Vein endothelial cell (primary cell): ENCODE results near the gene IFNA4. TPM values are rescaled to one million over a fixed set of nuclear protein-coding genes. Genes with fewer than 3 reads are reported as not detected.

ENCODE experiments used
- small RNA-seq: library from RNA; depleted of rRNA; stranded (forward); fragments of <200 nt; gene quantifications from one replicate; pipeline ENCODE3, GENCODE V24; 2012
- total RNA-seq: library from RNA; depleted of rRNA; stranded (reverse); fragments of >200 nt; gene quantifications from 2 replicates; pipeline ENCODE4 v1.2.3, GENCODE V29; 2012

Gene IFNA4
- total RNA-seq: not detected in 2 replicates

DNA sequence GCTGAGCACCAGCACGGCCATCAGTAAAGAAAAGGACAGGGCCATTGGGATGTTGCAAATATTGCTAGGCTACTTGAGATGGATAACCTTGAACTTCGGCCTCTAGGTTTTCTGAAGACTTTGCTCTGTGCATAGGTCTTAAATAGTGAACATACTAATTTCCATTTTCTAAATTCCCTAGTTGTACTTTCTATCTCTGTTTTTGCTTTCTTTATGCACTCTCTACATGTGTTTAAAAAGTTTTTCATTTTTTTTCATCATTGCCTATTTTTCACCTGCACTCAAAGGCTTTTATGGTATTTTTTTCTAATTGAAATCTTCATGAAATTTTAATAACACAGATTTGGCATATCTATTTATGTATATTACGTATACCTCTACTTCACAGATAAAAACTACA lies at the start of gene IFNA4:
Gene IFNA4 (minus strand): TSS at position 101 of the 400 bp plus-strand sequence. CDS start 56 bp downstream, at position 45.

GRCh38 chr9:21228122-21228521 lies 40.7 kb upstream of the IFNA4 start, which contains the start of gene IFNA17:
Gene IFNA17, minus strand, starts transcription at chr9:21228222. Its CDS starts 49 bp downstream, at chr9:21228173.

GRCh38 chr9:21217211-21217610 lies 29.8 kb upstream of the IFNA4 start, which contains the start of gene IFNA16:
Gene IFNA16, minus strand, starts transcription at chr9:21217311. Its CDS starts 6 bp downstream, at chr9:21217305.

GRCh38 chr9:21207043-21207442 lies 19.7 kb upstream of the IFNA4 start, which contains the start of gene IFNA10:
Gene IFNA10, minus strand, starts transcription at chr9:21207143. Its CDS starts 46 bp downstream, at chr9:21207097.

DNA sequence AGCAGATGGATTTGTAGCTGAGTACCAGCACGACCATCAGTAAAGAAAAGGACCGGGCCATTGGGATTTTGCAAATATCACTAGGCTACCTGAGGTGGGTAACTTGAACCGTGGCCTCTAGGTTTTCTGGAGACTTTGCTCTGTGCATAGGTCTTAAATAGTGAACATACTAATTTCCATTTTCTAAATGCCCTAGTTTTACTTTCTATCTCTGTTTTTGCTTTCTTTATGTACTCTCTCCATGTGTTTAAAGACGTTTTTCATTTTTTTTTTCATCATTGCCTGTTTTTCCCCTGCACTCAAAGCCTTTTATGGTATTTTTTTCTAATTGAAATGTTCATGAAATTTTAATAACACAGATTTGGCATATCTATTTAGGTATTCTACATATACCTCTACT lies 14.7 kb upstream of the IFNA4 start, which contains the start of gene IFNA7:
Gene IFNA7 (minus strand): TSS at position 101 of the 400 bp plus-strand sequence. CDS start 40 bp downstream, at position 61.

DNA sequence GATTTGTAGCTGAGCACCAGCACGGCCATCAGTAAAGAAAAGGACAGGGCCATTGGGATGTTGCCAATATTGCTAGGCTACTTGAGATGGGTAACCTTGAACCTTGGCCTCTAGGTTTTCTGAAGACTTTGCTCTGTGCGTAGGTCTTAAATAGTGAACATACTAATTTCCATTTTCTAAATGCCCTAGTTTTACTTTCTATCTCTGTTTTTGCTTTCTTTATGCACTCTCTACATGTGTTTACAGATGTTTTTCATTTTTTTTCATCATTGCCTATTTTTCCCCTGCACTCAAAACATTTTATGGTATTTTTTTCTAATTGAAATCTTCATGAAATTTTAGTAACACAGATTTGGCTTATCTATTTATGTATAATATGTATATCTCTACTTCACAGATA lies 20.8 kb downstream of the IFNA4 start, which contains the start of gene IFNA21:
Gene IFNA21 (minus strand): TSS at position 101 of the 400 bp plus-strand sequence. CDS start 48 bp downstream, at position 53.

GRCh38 chr9:21141427-21141882 lies 45.9 kb downstream of the IFNA4 start, which contains the start of gene IFNW1:
Gene IFNW1, minus strand, starts transcription at chr9:21141832. Its CDS starts 262 bp downstream, at chr9:21141570.

Small RNAs within 50 kb of the gene (small RNA-seq; reads per million reads assigned to genes)
- gene RF00019: not detected

Other genes starting within 250 kb of the IFNA4 start
- 0.19 and 0.98 TPM in 2 replicates for gene HACD4, start 155.9 kb downstream of the IFNA4 start, total RNA-seq
- not detected in 2 replicates for gene IFNB1, start 109.6 kb downstream of the IFNA4 start, total RNA-seq
- gene IFNW1, start 45.8 kb downstream of the IFNA4 start, total RNA-seq: not detected in 2 replicates
- not detected in 2 replicates for gene IFNA21, start 20.9 kb downstream of the IFNA4 start, total RNA-seq
- gene IFNA7, start 14.6 kb upstream of the IFNA4 start, total RNA-seq: not detected in 2 replicates
- gene IFNA10, start 19.6 kb upstream of the IFNA4 start, total RNA-seq: not detected in 2 replicates
- gene IFNA16, start 29.7 kb upstream of the IFNA4 start, total RNA-seq: not detected in 2 replicates
- gene IFNA17, start 40.6 kb upstream of the IFNA4 start, total RNA-seq: not detected in 2 replicates
- gene IFNA14, start 52.4 kb upstream of the IFNA4 start, total RNA-seq: not detected in 2 replicates
- not detected in 2 replicates for gene IFNA5, start 117.7 kb upstream of the IFNA4 start, total RNA-seq
- 34.0 and 41.5 TPM in 2 replicates for gene KLHL9, start 147.8 kb upstream of the IFNA4 start, total RNA-seq
- gene IFNA6, start 163.3 kb upstream of the IFNA4 start, total RNA-seq: not detected in 2 replicates
- not detected in 2 replicates for gene IFNA13, start 180.5 kb upstream of the IFNA4 start, total RNA-seq
- gene IFNA2, start 197.8 kb upstream of the IFNA4 start, total RNA-seq: not detected in 2 replicates
- not detected in 2 replicates for gene IFNA8, start 221.5 kb upstream of the IFNA4 start, total RNA-seq